ENCODE results near the gene ICAM2.

- TF ChIP-seq CTCF (IDR thresholded peaks at IDR 0.05; ENCODE audit: insufficient read depth, low read length, poor library complexity, severe bottlenecking) (no peak), EZH2phosphoT487 (conservative IDR thresholded peaks at IDR 0.05; ENCODE audit: low read length) (no peak)
Observed at GRCh38 chr17:64066716-64067115, 46.3 kb upstream of the ICAM2 start.
